Measurements from ENCODE around the gene CTSZ. TPM values are rescaled to one million over a fixed set of nuclear protein-coding genes. Genes with fewer than 3 reads are reported as not detected.

The CTSZ gene
- total and polyA plus RNA-seq, 2 experiments from 2014 or later = 13.5 to 391 TPM

DNA sequence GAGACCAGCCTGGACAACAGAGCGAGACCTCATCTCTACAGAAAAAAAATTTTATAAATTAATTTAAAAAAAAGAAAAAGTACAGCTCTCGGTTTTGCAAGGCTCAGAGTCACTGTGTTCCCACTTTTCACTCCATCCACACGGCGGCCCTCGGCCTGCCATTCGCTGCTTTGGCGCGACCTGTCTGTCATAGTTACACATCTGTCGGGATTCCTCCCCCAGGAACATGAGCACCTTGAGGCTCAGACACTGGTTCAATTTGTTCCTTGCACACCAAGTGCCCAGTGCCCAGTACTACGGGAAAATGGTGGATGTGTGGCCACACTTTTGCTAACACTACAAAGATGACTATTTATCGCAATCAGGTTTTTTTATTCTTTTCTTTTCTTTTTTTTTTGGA is 8.4 kb downstream of the CTSZ start:
- H4K20me1 ChIP-seq (ENCODE audit: insufficient read depth) = no peaks in the 10 kb centered on the region
- 80% methylated on average over 10 to 11 of the region's 11 CpGs for WGBS, 2 experiments (ENCODE audit: low coverage in 1 of 2, low lambda C conversion rate in 2 of 2, missing lambda C conversion rate in 2 of 2)
- no peaks in the 10 kb centered on the region for H3K9me3 ChIP-seq (ENCODE audit: low read depth)
- no peak overlapping the region for H3K4me2 ChIP-seq (ENCODE audit: unreplicated experiment)
- no peaks in the 10 kb centered on the region for H3K4me1 ChIP-seq (ENCODE audit: insufficient read depth)
- peaks cover 12% of the 10 kb centered on the region for H3K79me2 ChIP-seq (ENCODE audit: insufficient read depth)
- TF ChIP-seq EZH2 (IDR thresholded peaks at IDR 0.05; ENCODE audit: insufficient read depth, poor library complexity, severe bottlenecking) = no peak
- no peak for TF ChIP-seq EZH2phosphoT487 (IDR thresholded peaks at IDR 0.05; ENCODE audit: insufficient read depth, low read depth)
- DNase-seq = no peak
- no peaks in the 10 kb centered on the region for H3K9me2 ChIP-seq (ENCODE audit: insufficient read depth)
- no peak overlapping the region for H2AFZ ChIP-seq
- no peak overlapping the region for H3K4me3 ChIP-seq
- H3K36me3 ChIP-seq (ENCODE audit: low read depth) = peaks cover 28% of the 10 kb centered on the region; the same call in 1 of the 2 replicates
- H3K27me3 ChIP-seq (replicated peaks; ENCODE audit: insufficient read depth) = no peaks in the 10 kb centered on the region
- H3F3A ChIP-seq (ENCODE audit: insufficient read depth) = peaks cover 18% of the 10 kb centered on the region
- no peak overlapping the region for H3K27ac ChIP-seq
- in situ Hi-C loops (cut with MboI) = no loop called here
- no peak overlapping the region for H3K9ac ChIP-seq

DNA sequence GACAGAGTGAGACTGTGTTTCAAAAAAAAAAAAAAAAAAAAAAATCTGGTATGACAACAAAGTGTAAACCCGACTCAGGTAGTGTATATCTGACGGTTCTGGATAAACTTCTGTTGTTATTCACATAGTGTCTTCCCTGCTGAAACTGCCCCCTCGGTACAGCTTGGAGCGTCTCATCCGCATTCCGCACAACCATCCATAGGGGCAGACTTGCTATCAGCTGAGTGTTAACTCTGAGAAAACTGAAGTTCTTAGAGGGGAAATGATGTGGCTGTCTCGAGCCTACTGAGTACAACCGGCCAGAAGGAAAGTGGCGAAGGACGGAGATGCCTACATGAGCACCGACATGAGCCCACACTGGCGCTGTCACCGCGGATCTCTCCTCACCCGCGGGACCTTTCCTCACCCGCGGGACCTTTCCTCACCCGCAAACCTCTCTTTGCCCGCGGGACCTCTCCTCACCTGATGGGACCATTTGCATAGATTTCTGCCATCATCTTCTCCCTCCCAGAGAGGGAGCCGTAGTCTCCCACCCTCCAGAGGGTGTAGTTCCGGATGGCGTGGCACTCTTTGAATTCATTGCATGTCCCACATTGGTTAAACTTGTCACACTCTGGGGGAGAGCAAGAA is 9.8 kb downstream of the CTSZ start:
- Histone ChIP-seq H3K4me2 (ENCODE audit: unreplicated experiment) (no peak overlapping the region), H3K4me3 (no peak overlapping the region), H4K20me1 (ENCODE audit: insufficient read depth) (no peaks in the 10 kb centered on the region), H3K36me3 (ENCODE audit: low read depth) (peaks cover 33% of the 10 kb centered on the region; the same call in 1 of the 2 replicates), H3K4me1 (ENCODE audit: insufficient read depth) (no peaks in the 10 kb centered on the region), H3K27me3 (replicated peaks; ENCODE audit: insufficient read depth) (no peaks in the 10 kb centered on the region), H3K79me2 (ENCODE audit: insufficient read depth) (no peaks in the 10 kb centered on the region; the same call in 1 of the 2 replicates), H3F3A (ENCODE audit: insufficient read depth) (peaks cover 20% of the 10 kb centered on the region), H3K9me3 (ENCODE audit: low read depth) (no peaks in the 10 kb centered on the region), H3K9me2 (ENCODE audit: insufficient read depth) (no peaks in the 10 kb centered on the region), H3K9ac (no peak overlapping the region), H2AFZ (no peak overlapping the region), H3K27ac (no peak overlapping the region)
- TF ChIP-seq EZH2phosphoT487 (IDR thresholded peaks at IDR 0.05; ENCODE audit: insufficient read depth, low read depth) = no peak
- TF ChIP-seq EZH2 (IDR thresholded peaks at IDR 0.05; ENCODE audit: insufficient read depth, poor library complexity, severe bottlenecking) = no peak
- no peak for DNase-seq
- 94 to 96% methylated on average over 24 of the region's 24 CpGs for WGBS, 2 experiments (ENCODE audit: low coverage in 1 of 2, low lambda C conversion rate in 2 of 2, missing lambda C conversion rate in 2 of 2)
- in situ Hi-C loops (cut with MboI) = no loop called here

DNA sequence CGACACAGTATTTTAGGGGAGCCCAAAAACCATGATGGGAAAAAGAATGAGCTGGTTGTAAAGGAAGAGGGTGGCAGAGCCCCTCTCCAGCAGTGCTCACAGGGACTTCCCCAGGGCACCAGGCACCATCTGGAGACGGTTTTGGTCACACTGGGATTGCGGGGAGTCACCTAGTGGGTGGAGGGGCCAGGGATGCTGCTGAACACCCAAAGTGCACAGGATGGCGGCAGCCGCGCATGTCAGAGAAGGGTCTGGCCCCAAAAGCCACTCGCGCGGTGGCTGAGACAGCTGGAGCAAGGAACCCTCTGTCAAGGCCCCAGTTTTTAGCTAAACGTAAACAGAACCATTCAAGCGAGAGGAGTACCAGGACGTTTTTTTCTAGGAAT is 10.8 kb downstream of the CTSZ start:
- TF ChIP-seq EZH2 (IDR thresholded peaks at IDR 0.05; ENCODE audit: insufficient read depth, poor library complexity, severe bottlenecking) (no peak), EZH2phosphoT487 (IDR thresholded peaks at IDR 0.05; ENCODE audit: insufficient read depth, low read depth) (no peak)
- H3K9me3 ChIP-seq (ENCODE audit: low read depth) = no peaks in the 10 kb centered on the region
- no peak overlapping the region for H3K4me3 ChIP-seq
- H3K27me3 ChIP-seq (replicated peaks; ENCODE audit: insufficient read depth) = no peaks in the 10 kb centered on the region
- no peak overlapping the region for H2AFZ ChIP-seq
- H3K4me1 ChIP-seq (ENCODE audit: insufficient read depth) = no peaks in the 10 kb centered on the region
- H3K9ac ChIP-seq = no peak overlapping the region
- no peaks in the 10 kb centered on the region for H3K9me2 ChIP-seq (ENCODE audit: insufficient read depth)
- no peak overlapping the region for H3K27ac ChIP-seq
- peaks cover 30% of the 10 kb centered on the region for H3F3A ChIP-seq (ENCODE audit: insufficient read depth)
- no peak for DNase-seq
- no peak overlapping the region for H3K4me2 ChIP-seq (ENCODE audit: unreplicated experiment)
- in situ Hi-C loops (cut with MboI) = no loop called here
- no peaks in the 10 kb centered on the region; the same call in 1 of the 2 replicates for H3K79me2 ChIP-seq (ENCODE audit: insufficient read depth)
- no peaks in the 10 kb centered on the region for H4K20me1 ChIP-seq (ENCODE audit: insufficient read depth)
- WGBS, 2 experiments (ENCODE audit: low coverage in 1 of 2, low lambda C conversion rate in 2 of 2, missing lambda C conversion rate in 2 of 2) = 88 to 91% methylated on average over 12 of the region's 12 CpGs
- H3K36me3 ChIP-seq (ENCODE audit: low read depth) = peaks cover 43% of the 10 kb centered on the region; the same call in 1 of the 2 replicates

DNA sequence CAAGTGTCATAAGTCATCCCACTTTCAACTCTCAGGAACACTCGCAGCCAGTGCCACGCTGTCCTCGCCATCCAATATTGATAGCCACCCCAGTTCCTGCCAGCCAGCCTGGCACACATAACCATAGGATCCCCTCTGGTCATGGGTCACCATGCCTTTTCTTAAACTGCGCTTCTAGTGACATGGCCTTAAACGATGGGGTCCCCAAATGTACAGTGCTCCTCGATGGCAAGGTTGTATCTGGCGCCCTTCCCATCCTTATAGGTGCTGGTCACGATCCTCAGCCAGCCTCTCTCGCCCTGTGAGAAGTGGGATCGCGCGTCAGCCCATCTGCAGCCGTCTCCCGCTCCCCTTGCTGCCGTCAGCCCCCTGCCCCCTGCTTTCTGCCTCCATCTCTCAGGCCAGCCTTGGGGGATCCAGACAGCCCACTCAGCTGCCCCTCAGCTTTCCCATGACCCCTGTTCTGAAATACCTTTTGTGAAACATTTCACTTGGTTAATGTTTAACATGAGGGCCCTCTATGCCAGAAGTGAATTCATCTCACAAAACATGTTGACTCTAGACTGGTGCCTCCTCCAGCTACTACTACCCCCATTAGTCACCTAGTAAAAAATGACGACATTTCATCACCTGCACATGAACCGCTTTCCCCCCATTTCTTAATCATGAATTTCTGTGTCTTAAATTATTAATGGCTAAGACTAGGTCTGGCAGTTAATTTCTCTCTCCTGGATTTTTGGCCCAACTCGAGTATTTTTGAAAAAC is 11.4 kb downstream of the CTSZ start:
- Histone ChIP-seq H3K79me2 (ENCODE audit: insufficient read depth) (no peaks in the 10 kb centered on the region; the same call in 1 of the 2 replicates), H3K4me3 (no peak overlapping the region), H3K36me3 (ENCODE audit: low read depth) (peaks cover 49% of the 10 kb centered on the region; the same call in 1 of the 2 replicates), H3K4me1 (ENCODE audit: insufficient read depth) (no peaks in the 10 kb centered on the region), H2AFZ (no peak overlapping the region), H3K9me2 (ENCODE audit: insufficient read depth) (no peaks in the 10 kb centered on the region), H3F3A (ENCODE audit: insufficient read depth) (peaks cover 35% of the 10 kb centered on the region), H3K27ac (no peak overlapping the region), H3K9ac (no peak overlapping the region), H3K9me3 (ENCODE audit: low read depth) (no peaks in the 10 kb centered on the region), H3K27me3 (replicated peaks; ENCODE audit: insufficient read depth) (no peaks in the 10 kb centered on the region), H3K4me2 (ENCODE audit: unreplicated experiment) (no peak overlapping the region), H4K20me1 (ENCODE audit: insufficient read depth) (no peaks in the 10 kb centered on the region)
- TF ChIP-seq EZH2phosphoT487 (IDR thresholded peaks at IDR 0.05; ENCODE audit: insufficient read depth, low read depth) (no peak), EZH2 (IDR thresholded peaks at IDR 0.05; ENCODE audit: insufficient read depth, poor library complexity, severe bottlenecking) (no peak)
- no peak for DNase-seq
- WGBS, 2 experiments (ENCODE audit: low coverage in 1 of 2, low lambda C conversion rate in 2 of 2, missing lambda C conversion rate in 2 of 2) = 85 to 86% methylated on average over 18 of the region's 18 CpGs
- in situ Hi-C loops (cut with MboI) = no loop called here
